ENCODE results near the gene LDLRAD2. TPM values are rescaled to one million over a fixed set of nuclear protein-coding genes. Genes with fewer than 3 reads are reported as not detected.

Gene LDLRAD2
- total and polyA plus RNA-seq, 9 of the 15 experiments (the other 6 are each of a cell fraction or from before 2014, with no cell fraction given), result 0.45 to 0.48 TPM; not detected in 7

DNA sequence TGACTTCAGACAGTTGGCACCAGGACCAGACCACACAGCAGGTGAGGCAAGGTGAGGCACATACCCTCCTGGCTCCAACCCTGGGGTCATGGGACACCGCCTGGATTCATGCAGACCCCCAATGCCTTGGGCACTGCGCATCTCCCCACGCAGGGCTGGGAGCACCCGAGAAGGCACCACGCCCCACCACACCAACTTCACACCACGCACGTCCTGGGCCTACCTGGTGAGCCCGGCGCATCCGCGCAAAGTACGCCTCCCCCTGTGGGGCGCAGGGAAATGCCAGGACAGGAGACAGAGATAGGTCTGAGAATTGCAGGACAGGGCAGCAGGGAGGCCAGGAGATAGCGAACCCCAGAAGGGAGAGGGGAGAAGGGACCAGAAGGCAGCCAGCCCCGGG lies 58.5 kb downstream of the LDLRAD2 start:
- 88% methylated on average over 15 of the region's 15 CpGs for WGBS (ENCODE audit: insufficient coverage, low coverage, missing lambda C conversion rate)
- peaks cover 75% of the 10 kb centered on the region; the same call in 2 of the 3 replicates for H3K36me3 ChIP-seq (ENCODE audit: control insufficient read depth, insufficient read depth, low read length)
- ATAC-seq, result no peak
- FAIRE-seq, result no peak
- no TSS peak for BruUV-seq (replicated peaks)
- peaks cover 3% of the 10 kb centered on the region for H3K9me1 ChIP-seq (ENCODE audit: control insufficient read depth, insufficient read depth, low read length)
- intact Hi-C loops (cut with micrococcal nuclease) (no loop called here), in situ Hi-C loops (cut with MboI) (no loop called here)
- no peak overlapping the region for H3K9ac ChIP-seq (ENCODE audit: insufficient read depth in 1 of 2, low read depth in 2 of 2, low read length in 2 of 2)
- H4K20me1 ChIP-seq (replicated peaks; ENCODE audit: control insufficient read depth, insufficient read depth, low read length), result no peaks in the 10 kb centered on the region
- no peaks in the 10 kb centered on the region for H3K9me3 ChIP-seq (replicated peaks; ENCODE audit: control insufficient read depth, insufficient read depth, low read depth, low read length)
- no peaks in the 10 kb centered on the region for H3K27me3 ChIP-seq (ENCODE audit: control insufficient read depth in 2 of 2, insufficient read depth in 2 of 2, low read length in 2 of 2)
- H3K79me2 ChIP-seq (ENCODE audit: control insufficient read depth, insufficient read depth, low read length), result no peaks in the 10 kb centered on the region
- H3K27ac ChIP-seq (ENCODE audit: extremely low read depth, low read depth, low read length), result no peak overlapping the region
- DNase-seq (ENCODE audit: extremely low read depth in 1 of 4, low spot score in 3 of 4), result no peak
- H3K4me2 ChIP-seq (ENCODE audit: insufficient read depth, low read length), result no peak overlapping the region
- peak; percentile 69 for TF ChIP-seq RBM22 (IDR thresholded peaks at IDR 0.05; ENCODE audit: low read depth, low read length, poor library complexity, severe bottlenecking)
- TF ChIP-seq MTA2 (IDR thresholded peaks at IDR 0.05; ENCODE audit: low read depth), result no peak
- TF ChIP-seq POLR2G (IDR thresholded peaks at IDR 0.05; ENCODE audit: low read depth, low read length), result peak; percentile 38; the same call in 1 of the 2 replicates
- H3K4me1 ChIP-seq (replicated peaks in 1 of 2; ENCODE audit: control insufficient read depth in 2 of 2, insufficient read depth in 2 of 2, low read length in 2 of 2), result peaks cover 20 to 47% of the 10 kb centered on the region in 2 experiments; a peak in 4 of 5 replicates
- POLR2A ChIA-PET, result interaction anchor here (0.8 kb wide), 1 partner anchor 85 kb away, joined by 3 read pairs; no protein-coding TSS in a partner anchor
- CTCF ChIA-PET (ENCODE audit: low intra/inter-chr PET ratio), result no interaction called here
- no peak overlapping the region for H3K4me3 ChIP-seq
- H2AFZ ChIP-seq (ENCODE audit: low read depth, low read length), result no peak overlapping the region

- H3K27ac ChIP-seq (ENCODE audit: extremely low read depth, low read depth, low read length), result no peak overlapping the region
- no peaks in the 10 kb centered on the region for H3K79me2 ChIP-seq (ENCODE audit: control insufficient read depth, insufficient read depth, low read length)
- CTCF ChIA-PET (ENCODE audit: low intra/inter-chr PET ratio), result no interaction called here
- no peak for DNase-seq (ENCODE audit: extremely low read depth in 1 of 4, low spot score in 3 of 4)
- H3K9me1 ChIP-seq (ENCODE audit: control insufficient read depth, insufficient read depth, low read length), result no peaks in the 10 kb centered on the region
- H3K27me3 ChIP-seq (ENCODE audit: control insufficient read depth in 2 of 2, insufficient read depth in 2 of 2, low read length in 2 of 2), result no peaks in the 10 kb centered on the region
- H3K9me3 ChIP-seq (replicated peaks; ENCODE audit: control insufficient read depth, insufficient read depth, low read depth, low read length), result no peaks in the 10 kb centered on the region
- 79% methylated on average over 13 of the region's 13 CpGs for WGBS (ENCODE audit: insufficient coverage, low coverage, missing lambda C conversion rate)
- no peak overlapping the region; a peak in 1 of 4 replicates for H3K9ac ChIP-seq (ENCODE audit: insufficient read depth in 1 of 2, low read depth in 2 of 2, low read length in 2 of 2)
- no peaks in the 10 kb centered on the region for H4K20me1 ChIP-seq (replicated peaks; ENCODE audit: control insufficient read depth, insufficient read depth, low read length)
- peaks cover 8 to 46% of the 10 kb centered on the region in 2 experiments; a peak in 4 of 5 replicates for H3K4me1 ChIP-seq (replicated peaks in 1 of 2; ENCODE audit: control insufficient read depth in 2 of 2, insufficient read depth in 2 of 2, low read length in 2 of 2)
- no peak overlapping the region for H3K4me3 ChIP-seq
- H3K36me3 ChIP-seq (ENCODE audit: control insufficient read depth, insufficient read depth, low read length), result peaks cover 82% of the 10 kb centered on the region; the same call in 2 of the 3 replicates
- intact Hi-C loops (cut with micrococcal nuclease), result no loop called here
- in situ Hi-C loops (cut with MboI), result no loop called here
- BruUV-seq (replicated peaks), result no TSS peak
- POLR2A ChIA-PET, result interaction anchor here (0.7 kb wide), 1 partner anchor 9 kb away, joined by 3 read pairs; no protein-coding TSS in a partner anchor
- H2AFZ ChIP-seq (ENCODE audit: low read depth, low read length), result no peak overlapping the region
- no peak for ATAC-seq
- FAIRE-seq, result peak; percentile 72
- H3K4me2 ChIP-seq (ENCODE audit: insufficient read depth, low read length), result no peak overlapping the region
- no peak for TF ChIP-seq NRF1 (conservative IDR thresholded peaks at IDR 0.05 in 1 of 2, IDR thresholded peaks at IDR 0.05 in 1 of 2)
- no peak for TF ChIP-seq RBFOX2 (IDR thresholded peaks at IDR 0.05; ENCODE audit: low read depth, low read length)
- TF ChIP-seq ETS1 (conservative IDR thresholded peaks at IDR 0.05; ENCODE audit: control insufficient read depth, low read depth, low read length), result no peak
- TF ChIP-seq KLF16 (IDR thresholded peaks at IDR 0.05), result no peak
- no peak for TF ChIP-seq PURB (CRISPR knock-in tag; IDR thresholded peaks at IDR 0.05; ENCODE audit: low read depth)
- no peak for TF ChIP-seq TCF7 (IDR thresholded peaks at IDR 0.05; ENCODE audit: borderline replicate concordance)
- no peak for TF ChIP-seq ZNF274 (IDR thresholded peaks at IDR 0.05; ENCODE audit: borderline replicate concordance, low read depth, low read length)
- no peak for TF ChIP-seq OTX1 (CRISPR knock-in tag; IDR thresholded peaks at IDR 0.05)
- no peak for TF ChIP-seq ZNF696 (CRISPR knock-in tag; conservative IDR thresholded peaks at IDR 0.05)
- TF ChIP-seq CBX1 (IDR thresholded peaks at IDR 0.05; ENCODE audit: low read depth), result no peak
- no peak for TF ChIP-seq MCM3 (IDR thresholded peaks at IDR 0.05)
- TF ChIP-seq HNRNPH1 (optimal IDR thresholded peaks at IDR 0.05; ENCODE audit: low read depth, low read length), result no peak
- TF ChIP-seq STAG1 (CRISPR knock-in tag; IDR thresholded peaks at IDR 0.05; ENCODE audit: borderline replicate concordance), result no peak
- no peak for TF ChIP-seq RBM34 (IDR thresholded peaks at IDR 0.05; ENCODE audit: borderline replicate concordance, insufficient read depth, low read length)
- no peak for TF ChIP-seq MIER1 (IDR thresholded peaks at IDR 0.05; ENCODE audit: low read depth)
Observed at GRCh38 chr1:21871943-21872342, 59.9 kb downstream of the LDLRAD2 start.

Data from K562 (cell line).